Loucy (cell line): Measurements from ENCODE around the gene MARCHF9.

Experiments
- H2AFZ ChIP-seq: fragments of 200-600 bp; sonication (generic); 2 replicates; pipeline ENCODE4 v1.6.0; 2016; ENCODE audit warnings: antibody characterized with exemption, mild to moderate bottlenecking, low read length, moderate library complexity
- H3F3A ChIP-seq: fragments of 200-600 bp; 2 replicates; pipeline ENCODE4 v1.6.0; 2016; ENCODE audit warnings: antibody characterized with exemption, low read depth, mild to moderate bottlenecking
- H3K27me3 ChIP-seq: fragments of 200-600 bp; sonication (generic); 2 replicates; pipeline ENCODE4 v1.6.1; 2014; ENCODE audit warnings: low read length, mild to moderate bottlenecking; ENCODE audit not compliant: insufficient read depth, poor library complexity, severe bottlenecking
- H3K36me3 ChIP-seq: fragments of 200-600 bp; sonication (generic); 2 replicates; pipeline ENCODE4 v1.6.1; 2016; ENCODE audit warnings: low read length; ENCODE audit not compliant: insufficient read depth
- H3K4me1 ChIP-seq: fragments of 200-600 bp; sonication (generic); 2 replicates; pipeline ENCODE4 v1.5.1; 2014; ENCODE audit warnings: low read length, mild to moderate bottlenecking; ENCODE audit not compliant: insufficient read depth, poor library complexity, severe bottlenecking
- H3K4me2 ChIP-seq: fragments of 200-600 bp; sonication (generic); 2 replicates; pipeline ENCODE4 v1.6.0; 2014; ENCODE audit warnings: antibody characterized with exemption, low read length, low read depth, mild to moderate bottlenecking; ENCODE audit not compliant: poor library complexity, severe bottlenecking
- H3K4me3 ChIP-seq: fragments of 200-600 bp; sonication (generic); 2 replicates; pipeline ENCODE4 v1.5.1; 2014; ENCODE audit warnings: low read length, mild to moderate bottlenecking, mixed read lengths; ENCODE audit not compliant: poor library complexity, severe bottlenecking
- H3K79me2 ChIP-seq: fragments of 200-600 bp; sonication (generic); 2 replicates; pipeline ENCODE4 v1.6.1; 2014; ENCODE audit warnings: low read length; ENCODE audit not compliant: insufficient read depth
- H3K9ac ChIP-seq: fragments of 200-600 bp; sonication (generic); 2 replicates; pipeline ENCODE4 v1.6.0; 2014; ENCODE audit warnings: mild to moderate bottlenecking, low read depth, low read length, moderate library complexity; ENCODE audit not compliant: poor library complexity, severe bottlenecking
- H3K9me2 ChIP-seq: fragments of 200-600 bp; sonication (generic); replicated peaks from 2 replicates; pipeline ENCODE4 v1.6.1; 2016; ENCODE audit warnings: low read depth, low read length, mixed read lengths
- H3K9me3 ChIP-seq: fragments of 200-600 bp; sonication (generic); 2 replicates; pipeline ENCODE4 v1.6.1; 2014; ENCODE audit warnings: mild to moderate bottlenecking, antibody characterized with exemption, low read length, low read depth; ENCODE audit not compliant: insufficient read depth
- H4K20me1 ChIP-seq: fragments of 200-600 bp; sonication (generic); 2 replicates; pipeline ENCODE4 v1.6.0; 2014; ENCODE audit warnings: antibody characterized with exemption, low read length, mild to moderate bottlenecking; ENCODE audit not compliant: insufficient read depth, poor library complexity, severe bottlenecking
- CTCF ChIP-seq: fragments of 200-600 bp; sonication (generic); conservative IDR thresholded peaks from 2 replicates; pipeline ENCODE4 v1.5.1; 2014; ENCODE audit warnings: mild to moderate bottlenecking, antibody characterized with exemption, low read length
- EZH2phosphoT487 ChIP-seq: fragments of 200-600 bp; IDR thresholded peaks from 2 replicates; pipeline ENCODE4 v1.6.1; 2018; ENCODE audit warnings: antibody characterized with exemption, mild to moderate bottlenecking, moderate library complexity, borderline replicate concordance

MARCHF9 gene

DNA sequence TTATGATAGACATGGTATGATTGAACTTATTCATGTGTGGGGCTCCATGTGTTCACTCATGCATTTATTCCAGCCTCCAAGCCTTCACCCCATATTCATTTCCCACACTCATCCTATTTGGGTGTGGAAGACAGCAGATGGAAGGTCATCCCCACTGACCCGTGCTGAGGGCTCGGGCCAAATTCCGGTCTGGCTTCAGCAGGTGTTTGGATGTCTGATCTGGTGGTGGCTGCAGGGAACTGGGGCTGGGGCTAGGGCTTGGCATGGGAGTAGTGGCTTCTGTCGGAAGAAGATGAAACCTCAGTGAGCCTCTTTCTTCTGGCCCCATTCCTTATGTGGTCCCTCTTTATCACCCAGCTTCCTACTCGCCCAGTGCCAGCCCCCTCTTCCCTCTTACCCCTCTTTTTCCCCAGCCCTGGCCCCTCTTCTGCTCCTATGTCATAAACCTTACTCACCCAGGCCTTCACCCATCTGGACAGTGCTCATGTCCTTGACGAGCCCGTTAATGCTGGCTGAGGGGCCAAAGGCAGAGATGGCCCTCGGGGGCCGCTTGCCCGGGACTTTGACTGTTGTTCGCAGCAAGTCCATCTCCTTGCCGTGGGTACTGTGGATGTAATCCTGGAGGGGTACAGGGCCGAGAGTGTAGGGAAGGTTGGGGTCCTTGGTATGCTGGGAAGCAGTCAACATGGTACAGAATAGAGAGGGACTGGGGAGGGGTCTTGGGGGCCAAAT, 24.4 kb upstream of the MARCHF9 start:
- Histone ChIP-seq H3K4me1 (no peaks in the 10 kb centered on the region), H3K27me3 (no peaks in the 10 kb centered on the region), H3F3A (no peaks in the 10 kb centered on the region), H3K9me3 (no peaks in the 10 kb centered on the region), H3K36me3 (peaks cover 81% of the 10 kb centered on the region; the same call in 1 of the 2 replicates), H4K20me1 (peaks cover 2% of the 10 kb centered on the region), H3K9me2 (no peaks in the 10 kb centered on the region), H2AFZ (no peak overlapping the region), H3K4me2 (no peak overlapping the region), H3K4me3 (no peak overlapping the region), H3K9ac (no peak overlapping the region), H3K79me2 (peaks cover 7% of the 10 kb centered on the region; the same call in 1 of the 2 replicates)
- TF ChIP-seq EZH2phosphoT487: no peak
- TF ChIP-seq CTCF: no peak

- no peaks in the 10 kb centered on the region for H3K9me2 ChIP-seq
- H3K4me2 ChIP-seq: no peak overlapping the region
- no peaks in the 10 kb centered on the region for H3K9me3 ChIP-seq
- no peaks in the 10 kb centered on the region for H3K27me3 ChIP-seq
- H3K36me3 ChIP-seq: peaks cover 75% of the 10 kb centered on the region; the same call in 1 of the 2 replicates
- H3K79me2 ChIP-seq: peaks cover 18% of the 10 kb centered on the region; the same call in 1 of the 2 replicates
- no peaks in the 10 kb centered on the region for H3F3A ChIP-seq
- no peak for TF ChIP-seq CTCF
- TF ChIP-seq EZH2phosphoT487: no peak
- H3K9ac ChIP-seq: no peak overlapping the region
- no peaks in the 10 kb centered on the region for H3K4me1 ChIP-seq
- H3K4me3 ChIP-seq: no peak overlapping the region
- peaks cover 11% of the 10 kb centered on the region for H4K20me1 ChIP-seq
- H2AFZ ChIP-seq: no peak overlapping the region
Measured at GRCh38 chr12:57731411-57732080, 23.4 kb upstream of the MARCHF9 start.

DNA sequence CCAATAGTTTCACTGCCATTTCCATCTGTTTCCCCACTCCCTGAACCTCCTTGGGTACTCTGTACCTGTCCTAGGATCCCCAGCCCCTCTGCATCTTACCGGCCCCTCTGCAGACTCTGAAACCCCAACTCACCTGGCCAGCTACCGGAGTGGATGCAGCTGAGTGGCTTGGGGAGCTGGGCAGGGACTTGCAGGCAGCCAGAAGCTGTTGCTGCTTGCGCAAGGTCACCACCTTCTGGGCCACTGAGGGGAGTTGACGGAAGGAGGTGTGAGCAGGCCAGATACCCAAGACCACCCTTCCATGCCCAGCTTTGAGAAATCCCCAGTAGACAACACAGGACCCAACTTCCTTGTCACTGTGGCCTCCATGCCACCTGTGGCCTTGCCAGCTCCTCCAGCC, 22.6 kb upstream of the MARCHF9 start:
- H3K9ac ChIP-seq: no peak overlapping the region
- no peaks in the 10 kb centered on the region for H3K9me3 ChIP-seq
- no peak overlapping the region for H3K4me3 ChIP-seq
- no peak for TF ChIP-seq EZH2phosphoT487
- TF ChIP-seq CTCF: no peak
- no peak overlapping the region for H3K4me2 ChIP-seq
- H3F3A ChIP-seq: no peaks in the 10 kb centered on the region
- no peaks in the 10 kb centered on the region for H3K4me1 ChIP-seq
- H4K20me1 ChIP-seq: peaks cover 17% of the 10 kb centered on the region
- no peaks in the 10 kb centered on the region for H3K27me3 ChIP-seq
- peaks cover 25% of the 10 kb centered on the region; the same call in 1 of the 2 replicates for H3K79me2 ChIP-seq
- H3K36me3 ChIP-seq: peaks cover 70% of the 10 kb centered on the region; the same call in 1 of the 2 replicates
- H2AFZ ChIP-seq: no peak overlapping the region
- no peaks in the 10 kb centered on the region for H3K9me2 ChIP-seq
